ENCODE results near the gene ERCC6L.

ERCC6L gene

GRCh38 chrX:72272868-72273267 lies 34.0 kb upstream of the ERCC6L start:
- no peak for DNase-seq (ENCODE audit: low spot score)
- in situ Hi-C loops (cut with MboI; ENCODE audit: low pct_unique_long_range_greater_than_20kb, low sequenced_read_pairs, unreplicated experiment): no loop called here
- TF ChIP-seq CTCF (IDR thresholded peaks at IDR 0.05; ENCODE audit: extremely low read depth, insufficient read depth, missing control alignments): no peak

- TF ChIP-seq CTCF (IDR thresholded peaks at IDR 0.05; ENCODE audit: extremely low read depth, insufficient read depth, missing control alignments): no peak
- in situ Hi-C loops (cut with MboI; ENCODE audit: low pct_unique_long_range_greater_than_20kb, low sequenced_read_pairs, unreplicated experiment): no loop called here
Observed at GRCh38 chrX:72271812-72272211, 33.0 kb upstream of the ERCC6L start.

GRCh38 chrX:72271091-72271788 lies 32.4 kb upstream of the ERCC6L start:
- no peak for TF ChIP-seq CTCF (IDR thresholded peaks at IDR 0.05; ENCODE audit: extremely low read depth, insufficient read depth, missing control alignments)
- DNase-seq (ENCODE audit: low spot score): no peak
- in situ Hi-C loops (cut with MboI; ENCODE audit: low pct_unique_long_range_greater_than_20kb, low sequenced_read_pairs, unreplicated experiment): no loop called here

More at GRCh38 chrX:72271812-72272211, 33.0 kb upstream of the ERCC6L start:
- DNase-seq (ENCODE audit: low spot score): no peak

GRCh38 chrX:72270316-72270866 lies 31.6 kb upstream of the ERCC6L start:
- no peak for DNase-seq (ENCODE audit: low spot score)
- no peak for TF ChIP-seq CTCF (IDR thresholded peaks at IDR 0.05; ENCODE audit: extremely low read depth, insufficient read depth, missing control alignments)
- in situ Hi-C loops (cut with MboI; ENCODE audit: low pct_unique_long_range_greater_than_20kb, low sequenced_read_pairs, unreplicated experiment): no loop called here

- in situ Hi-C loops (cut with MboI; ENCODE audit: low pct_unique_long_range_greater_than_20kb, low sequenced_read_pairs, unreplicated experiment): no loop called here
- DNase-seq (ENCODE audit: low spot score): no peak
- TF ChIP-seq CTCF (IDR thresholded peaks at IDR 0.05; ENCODE audit: extremely low read depth, insufficient read depth, missing control alignments): no peak
Observed at GRCh38 chrX:72269671-72270251, 30.9 kb upstream of the ERCC6L start.

- in situ Hi-C loops (cut with MboI; ENCODE audit: low pct_unique_long_range_greater_than_20kb, low sequenced_read_pairs, unreplicated experiment): no loop called here
- DNase-seq (ENCODE audit: low spot score): no peak
- no peak for TF ChIP-seq CTCF (IDR thresholded peaks at IDR 0.05; ENCODE audit: extremely low read depth, insufficient read depth, missing control alignments)
Observed at GRCh38 chrX:72268597-72269365, 30.0 kb upstream of the ERCC6L start.
